Measurements from ENCODE around the gene CMKLR1. TPM values are rescaled to one million over a fixed set of nuclear protein-coding genes. Genes with fewer than 3 reads are reported as not detected.

CMKLR1 gene
- total RNA-seq, 4 donors from 2014 or later: 10.2 to 14.5 (median 12.6) TPM

GRCh38 chr12:108239378-108239777 is 99.7 kb downstream of the CMKLR1 start:
- TF ChIP-seq, protein P1, sequence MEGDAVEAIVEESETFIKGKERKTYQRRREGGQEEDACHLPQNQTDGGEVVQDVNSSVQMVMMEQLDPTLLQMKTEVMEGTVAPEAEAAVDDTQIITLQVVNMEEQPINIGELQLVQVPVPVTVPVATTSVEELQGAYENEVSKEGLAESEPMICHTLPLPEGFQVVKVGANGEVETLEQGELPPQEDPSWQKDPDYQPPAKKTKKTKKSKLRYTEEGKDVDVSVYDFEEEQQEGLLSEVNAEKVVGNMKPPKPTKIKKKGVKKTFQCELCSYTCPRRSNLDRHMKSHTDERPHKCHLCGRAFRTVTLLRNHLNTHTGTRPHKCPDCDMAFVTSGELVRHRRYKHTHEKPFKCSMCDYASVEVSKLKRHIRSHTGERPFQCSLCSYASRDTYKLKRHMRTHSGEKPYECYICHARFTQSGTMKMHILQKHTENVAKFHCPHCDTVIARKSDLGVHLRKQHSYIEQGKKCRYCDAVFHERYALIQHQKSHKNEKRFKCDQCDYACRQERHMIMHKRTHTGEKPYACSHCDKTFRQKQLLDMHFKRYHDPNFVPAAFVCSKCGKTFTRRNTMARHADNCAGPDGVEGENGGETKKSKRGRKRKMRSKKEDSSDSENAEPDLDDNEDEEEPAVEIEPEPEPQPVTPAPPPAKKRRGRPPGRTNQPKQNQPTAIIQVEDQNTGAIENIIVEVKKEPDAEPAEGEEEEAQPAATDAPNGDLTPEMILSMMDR (IDR thresholded peaks at IDR 0.05): no peak
- TF ChIP-seq EP300 (IDR thresholded peaks at IDR 0.05) (no peak), POLR2AphosphoS5 (IDR thresholded peaks at IDR 0.05) (no peak), POLR2A (IDR thresholded peaks at IDR 0.05; ENCODE audit: low read depth) (no peak)
- Histone ChIP-seq H3K4me1 (no peaks in the 10 kb centered on the region), H3K4me3 (no peak overlapping the region), H3K36me3 (peaks cover 0 to 47% (median 12%) of the 10 kb centered on the region in 4 donors), H3K27ac (replicated peaks in 1 of 4) (no peak overlapping the region), H3K27me3 (no peaks in the 10 kb centered on the region), H3K9me3 (no peaks in the 10 kb centered on the region)
- intact Hi-C loops (cut with DNase I): loop anchor here (10.0 kb wide), 1 partner anchor 215 kb away; no protein-coding TSS in a partner anchor
- WGBS: 81% methylated on average over 2 of the region's 2 CpGs
- DNase-seq (ENCODE audit: extremely low spot score): no peak

- DNase-seq (ENCODE audit: extremely low spot score): no peak
- H3K27me3 ChIP-seq: no peaks in the 10 kb centered on the region
- H3K36me3 ChIP-seq: peaks cover 0 to 52% (median 12%) of the 10 kb centered on the region in 4 donors
- TF ChIP-seq EP300 (IDR thresholded peaks at IDR 0.05): no peak
- no peak for TF ChIP-seq POLR2AphosphoS5 (IDR thresholded peaks at IDR 0.05)
- TF ChIP-seq, protein P1 (IDR thresholded peaks at IDR 0.05): no peak
- no peak for TF ChIP-seq POLR2A (IDR thresholded peaks at IDR 0.05; ENCODE audit: low read depth)
- no peak overlapping the region for H3K4me3 ChIP-seq
- intact Hi-C loops (cut with DNase I): loop anchor here (10.0 kb wide), 1 partner anchor 216 kb away; no protein-coding TSS in a partner anchor
- H3K4me1 ChIP-seq: no peaks in the 10 kb centered on the region
- H3K9me3 ChIP-seq: no peaks in the 10 kb centered on the region
- 100% methylated on average over 2 of the region's 3 CpGs for WGBS
- no peak overlapping the region for H3K27ac ChIP-seq (replicated peaks in 1 of 4)
Measured at GRCh38 chr12:108238474-108238873, 100.6 kb downstream of the CMKLR1 start.

Other genes starting within 250 kb of the CMKLR1 start
- 10 to 100 TPM; 24.7 to 47.9 (median 30.4) TPM for gene WSCD2, start 210.0 kb downstream of the CMKLR1 start, total RNA-seq
- 1 to 10 TPM; 5.6 to 7.2 (median 6.5) TPM for gene FICD, start 176.0 kb upstream of the CMKLR1 start, total RNA-seq
- gene SART3, start 221.9 kb upstream of the CMKLR1 start, total RNA-seq: 10 to 100 TPM; 31.6 to 48.0 (median 40.1) TPM
- gene ISCU, start 223.3 kb upstream of the CMKLR1 start, total RNA-seq: 100 to 1,000 TPM; 207 to 257 (median 242) TPM